NCI-H2107 (cell line): ENCODE measurements around the gene MAP3K21.

Source experiments
- DNase-seq: peaks from one replicate; lab custom pipeline; 2025; lab: John Stamatoyannopoulos, UW

Gene MAP3K21

DNA sequence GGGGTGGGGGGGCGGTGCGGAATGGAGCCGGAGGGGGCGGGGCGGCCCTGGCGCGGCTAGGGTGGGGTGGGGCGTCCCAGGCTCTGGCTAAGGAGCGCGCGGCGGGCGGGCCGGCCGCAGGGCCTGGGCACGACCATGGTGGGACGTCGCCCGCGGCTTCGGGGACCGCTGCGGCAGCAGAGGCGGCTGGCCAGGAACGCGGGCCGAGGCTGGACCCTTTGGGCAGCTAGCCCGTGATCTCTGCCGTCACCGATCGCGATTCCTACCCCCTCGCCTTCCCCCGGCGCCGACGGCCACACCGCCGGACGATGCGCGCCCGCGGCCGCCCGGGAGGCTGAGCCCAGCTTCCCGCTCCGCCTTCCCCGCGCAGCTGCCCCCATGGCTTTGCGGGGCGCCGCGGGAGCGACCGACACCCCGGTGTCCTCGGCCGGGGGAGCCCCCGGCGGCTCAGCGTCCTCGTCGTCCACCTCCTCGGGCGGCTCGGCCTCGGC is at the start of gene MAP3K21:
MAP3K21 (plus strand) TSS at position 74 of the 491 bp plus-strand sequence; CDS start at position 379, 305 bp downstream.
- no peak for DNase-seq

GRCh38 chr1:233278631-233279030 is 48.9 kb upstream of the MAP3K21 start:
- no peak for DNase-seq

GRCh38 chr1:233279971-233280370 is 47.6 kb upstream of the MAP3K21 start:
- DNase-seq, result no peak

- no peak for DNase-seq
These were observed 45.6 kb upstream of the MAP3K21 start for GRCh38 chr1:233281711-233282581.

DNA sequence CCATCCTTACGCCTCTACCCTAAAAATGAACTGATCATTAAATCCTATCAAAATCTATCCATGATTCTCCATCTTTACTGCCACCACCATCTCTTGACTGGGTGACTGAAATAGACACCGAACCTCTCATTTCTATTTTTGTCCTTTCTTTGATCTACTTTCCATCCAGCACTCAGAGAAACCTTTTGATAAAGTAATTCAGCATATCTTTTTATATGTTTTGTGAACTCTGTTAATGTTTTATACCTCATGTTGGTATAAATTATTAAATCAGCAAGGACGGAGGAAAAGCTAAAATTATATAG is 45.0 kb upstream of the MAP3K21 start:
- no peak for DNase-seq

DNA sequence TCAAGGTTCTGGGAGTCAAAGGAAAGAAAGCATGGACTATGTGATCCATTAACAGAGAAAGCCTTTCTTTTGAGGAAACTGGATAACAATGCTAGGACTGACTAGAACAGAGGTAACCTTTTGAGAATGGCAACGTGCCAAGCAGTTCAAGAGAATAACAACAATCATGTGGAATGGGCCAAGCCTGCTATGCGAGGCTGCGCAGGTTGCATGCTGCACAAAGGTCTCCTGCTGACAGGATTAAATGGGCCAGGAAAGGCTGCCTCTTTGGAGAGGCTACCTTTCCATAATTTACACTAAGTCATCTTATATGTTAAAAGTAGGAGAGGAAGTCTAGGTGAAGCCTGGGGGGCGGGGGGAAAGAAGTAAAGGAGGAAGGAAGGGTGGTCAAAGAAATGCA is 37.8 kb upstream of the MAP3K21 start:
- peak; percentile 85 for DNase-seq

DNA sequence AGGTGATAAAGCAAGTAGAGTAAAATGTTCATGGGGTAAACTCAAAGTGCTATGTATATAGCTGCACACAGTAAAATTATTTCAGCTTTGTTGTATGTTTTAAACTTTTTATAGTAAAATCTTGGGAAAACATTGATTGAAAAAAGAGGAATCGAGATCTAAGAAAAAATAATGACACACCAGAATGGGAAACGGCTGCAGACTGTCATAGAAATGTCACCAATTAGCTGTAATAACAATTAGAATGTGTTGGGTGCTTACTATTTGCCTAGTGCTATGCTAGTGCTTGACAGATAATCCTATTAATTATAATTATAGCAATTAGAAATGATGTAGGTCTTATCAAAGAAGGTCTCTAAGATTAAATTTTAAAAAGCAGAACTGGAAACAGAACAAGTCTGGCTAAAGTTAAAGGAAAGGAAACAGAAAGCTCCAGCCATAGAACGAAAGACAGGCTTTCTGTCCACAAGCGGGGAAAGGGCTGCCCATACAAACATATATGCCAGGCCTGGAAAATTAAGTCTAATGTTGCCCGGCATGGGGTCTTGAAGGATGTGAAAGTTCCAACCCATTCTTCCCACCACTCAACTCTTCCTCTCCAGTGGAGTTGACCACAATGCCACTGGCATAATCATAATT is 37.0 kb upstream of the MAP3K21 start:
- DNase-seq, result no peak

DNA sequence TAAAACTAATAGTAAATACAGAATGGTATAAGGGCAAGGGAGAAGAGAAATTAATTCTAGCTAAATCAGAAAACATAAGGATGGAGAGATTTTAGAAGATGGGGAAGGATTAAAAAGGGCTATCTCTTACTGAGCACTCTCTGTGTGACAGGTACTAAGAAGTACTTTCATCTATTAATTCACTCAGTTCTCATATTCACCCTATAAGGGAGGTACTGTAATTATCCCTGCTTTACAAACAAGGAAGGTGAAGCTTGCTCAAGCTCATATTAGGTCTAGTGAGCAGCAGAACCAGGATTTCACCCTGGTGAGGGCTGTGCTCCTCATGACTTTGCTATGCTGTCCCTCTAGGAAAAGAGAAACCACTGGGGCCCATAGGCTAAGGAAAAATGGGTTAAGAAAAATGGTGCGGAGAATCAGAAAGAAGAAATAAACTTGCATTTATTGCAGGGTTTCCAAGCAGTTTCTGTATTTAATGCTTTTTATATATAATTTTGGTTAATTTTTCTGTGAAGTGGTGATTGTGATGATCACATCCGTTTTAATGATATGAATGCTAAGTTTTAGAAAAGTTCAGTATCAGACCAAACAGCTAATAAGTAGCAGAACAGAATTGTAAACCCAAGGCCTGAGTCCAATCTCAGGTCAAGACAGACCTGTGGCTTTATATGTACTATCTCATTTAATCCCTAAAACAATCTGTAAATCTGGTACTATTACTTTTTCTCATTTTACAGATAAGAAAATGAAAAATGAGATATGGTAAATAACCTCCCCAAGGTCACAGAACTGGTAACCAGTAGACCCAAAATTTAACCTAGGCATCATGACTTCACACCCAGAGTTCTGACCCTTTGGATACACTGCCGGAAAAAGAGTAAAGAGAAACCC is 33.7 kb upstream of the MAP3K21 start:
- no peak for DNase-seq

DNA sequence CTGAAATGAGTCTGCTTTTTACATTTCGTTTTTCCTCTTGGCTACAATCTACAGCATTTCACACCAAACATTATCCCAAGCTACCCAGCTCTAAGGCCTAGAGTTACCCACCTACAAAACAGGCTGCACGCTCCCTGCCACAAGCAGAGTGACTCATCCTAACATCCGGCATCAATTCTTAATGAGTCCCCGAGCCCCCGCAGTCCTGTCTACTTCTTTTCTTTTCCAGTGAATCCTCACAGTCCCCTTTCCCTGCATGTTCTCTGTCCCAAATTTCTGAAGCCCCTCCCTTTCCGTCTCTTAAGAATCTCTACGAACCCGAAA is 32.6 kb upstream of the MAP3K21 start:
- DNase-seq, result peak; percentile 13

- DNase-seq, result peak; percentile 64
These were observed 32.1 kb upstream of the MAP3K21 start, which contains the start of gene PCNX2 for GRCh38 chr1:233295237-233295974. Gene PCNX2, minus strand, starts transcription at chr1:233295725. Its CDS starts 247 bp downstream, at chr1:233295478.

DNA sequence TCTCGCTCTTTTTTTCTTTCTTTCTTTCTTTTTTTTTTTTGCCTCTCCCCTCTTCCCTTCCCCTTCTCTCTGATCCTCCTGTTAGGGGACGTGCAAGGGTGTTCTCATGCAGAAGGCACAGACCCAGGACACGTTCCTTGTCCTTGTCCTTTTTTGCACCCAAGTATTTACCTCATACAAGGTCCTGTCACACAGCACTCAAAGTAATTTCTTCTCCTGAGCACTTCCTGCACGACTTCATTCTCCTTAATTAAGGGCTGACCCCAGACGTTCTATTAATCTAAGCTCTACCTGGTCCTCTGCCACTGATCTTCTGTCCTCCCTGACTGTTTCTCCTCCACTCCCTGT is 31.6 kb upstream of the MAP3K21 start:
- no peak for DNase-seq

DNA sequence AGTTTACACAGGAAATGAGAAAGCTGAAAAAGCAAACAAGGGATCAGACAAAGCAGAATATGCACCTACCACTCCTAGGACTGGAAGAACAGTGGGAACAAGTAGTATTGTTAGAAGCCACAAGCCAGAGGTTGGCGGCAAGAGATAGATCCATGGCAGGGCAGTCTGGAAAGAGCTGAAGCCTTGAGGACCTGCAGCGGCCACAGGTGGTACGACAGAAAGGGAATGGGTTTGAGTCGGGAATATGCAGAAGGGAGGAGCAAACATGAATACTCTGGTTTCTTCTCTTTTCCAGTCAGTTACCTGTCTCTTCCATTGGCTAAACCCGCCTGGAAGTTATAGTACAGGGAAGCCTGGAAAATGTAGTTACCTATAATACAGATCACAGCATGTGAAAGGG is 28.1 kb upstream of the MAP3K21 start:
- no peak for DNase-seq

DNA sequence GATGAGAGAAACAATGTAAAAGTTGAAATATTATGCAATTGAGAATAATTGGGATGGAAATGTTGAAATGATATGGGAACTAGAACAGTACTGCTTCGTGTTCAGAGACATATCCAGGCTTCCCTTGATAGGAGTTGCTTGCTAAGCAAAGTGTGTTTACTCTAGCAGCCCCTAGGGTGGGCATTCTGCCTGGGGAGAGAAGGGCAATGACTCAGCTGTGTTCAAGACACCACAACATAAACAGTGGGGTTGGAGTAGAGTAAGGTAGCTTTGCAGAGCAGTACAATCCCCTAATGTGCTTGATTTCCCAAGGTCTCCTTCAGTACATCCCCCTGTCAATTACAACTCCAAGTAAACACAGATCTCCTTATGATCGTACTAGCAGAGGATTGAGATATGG is 27.2 kb upstream of the MAP3K21 start:
- no peak for DNase-seq

DNA sequence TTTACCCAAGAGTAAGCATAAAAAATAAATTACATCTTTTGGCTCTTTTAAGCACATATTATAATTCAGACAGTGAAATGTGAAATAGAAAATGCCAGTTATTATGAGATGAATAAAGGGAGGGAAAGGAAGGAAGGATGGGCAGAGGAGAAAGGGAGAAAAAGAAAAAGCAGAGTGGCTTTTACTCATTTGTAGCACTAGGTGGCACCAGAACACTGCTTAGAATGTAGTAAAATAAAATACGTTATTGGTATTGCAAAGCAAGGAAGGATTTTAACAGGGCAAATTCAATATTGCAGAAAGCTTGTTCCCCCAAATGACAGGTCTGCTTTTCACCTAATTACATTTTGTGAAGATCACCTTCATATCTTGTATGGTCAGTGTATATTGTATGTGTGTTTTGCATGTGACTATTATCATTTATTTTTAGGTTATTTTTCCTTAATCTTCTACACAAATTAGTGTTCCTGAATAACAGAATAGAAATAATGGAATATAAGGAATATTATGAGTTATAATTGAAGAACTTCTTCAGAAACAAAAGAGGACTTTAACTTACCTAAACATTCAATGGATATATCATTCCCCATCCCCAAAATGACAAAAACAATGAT is 22.9 kb upstream of the MAP3K21 start:
- peak; percentile 30 for DNase-seq

GRCh38 chr1:233313434-233314155 is 13.9 kb upstream of the MAP3K21 start:
- DNase-seq, result no peak

DNA sequence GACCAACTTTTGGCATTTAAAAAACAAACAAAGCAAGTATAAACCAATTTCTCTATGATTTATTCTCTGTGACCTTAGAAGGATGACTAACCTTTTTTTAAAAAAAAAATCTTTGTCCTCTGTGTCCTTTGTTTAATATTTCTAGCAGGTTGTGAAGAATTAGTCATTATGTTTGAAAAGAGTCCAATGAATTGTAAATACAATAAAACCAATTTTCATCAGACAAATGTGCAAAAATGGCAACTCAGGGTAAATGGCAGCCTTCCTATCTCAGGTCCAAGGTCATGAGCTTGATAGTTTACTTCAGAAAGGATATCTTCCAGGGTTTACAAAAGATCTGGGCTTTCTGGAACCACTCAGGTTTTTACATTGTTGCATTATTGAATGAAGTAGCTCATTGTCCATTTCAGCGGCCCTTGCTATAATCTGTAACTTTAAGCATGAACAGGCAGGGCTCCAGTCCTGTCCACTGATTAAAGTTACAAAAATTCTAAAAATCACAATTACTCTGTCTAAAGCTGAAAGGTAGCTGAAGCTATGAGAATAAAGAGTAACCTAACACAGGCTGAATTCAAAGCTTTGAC is 11.7 kb upstream of the MAP3K21 start:
- no peak for DNase-seq

- no peak for DNase-seq
These were observed 11.1 kb upstream of the MAP3K21 start for GRCh38 chr1:233316473-233316872.

- DNase-seq, result no peak
These were observed 8.3 kb upstream of the MAP3K21 start for GRCh38 chr1:233319272-233319671.

- DNase-seq, result no peak
These were observed 7.5 kb upstream of the MAP3K21 start for GRCh38 chr1:233320023-233320422.

GRCh38 chr1:233323718-233324117 is 3.8 kb upstream of the MAP3K21 start:
- DNase-seq, result no peak
